DOHH2 (cell line): Measurements from ENCODE around the gene VSIR.

Experiments
- H3F3A ChIP-seq: fragments of 200-600 bp; sonication (generic), shearing (Covaris generic); 2 replicates; pipeline ENCODE4 v1.6.0; 2016; ENCODE audit warnings: antibody characterized with exemption, mild to moderate bottlenecking; ENCODE audit not compliant: control insufficient read depth, insufficient read depth
- H3K27ac ChIP-seq: fragments of 200-600 bp; sonication (generic); 2 replicates; pipeline ENCODE4 v1.5.1; 2014; ENCODE audit warnings: low read depth, mild to moderate bottlenecking, low read length, moderate library complexity
- H3K27me3 ChIP-seq: fragments of 200-600 bp; sonication (generic); 2 replicates; pipeline ENCODE4 v1.6.1; 2014; ENCODE audit warnings: mild to moderate bottlenecking, low read length, mixed read lengths; ENCODE audit not compliant: control insufficient read depth
- H3K36me3 ChIP-seq: fragments of 200-600 bp; sonication (generic); 2 replicates; pipeline ENCODE4 v1.6.1; 2014; ENCODE audit warnings: mild to moderate bottlenecking, low read length, moderate library complexity, mixed read lengths; ENCODE audit not compliant: control insufficient read depth
- H3K4me1 ChIP-seq: fragments of 200-600 bp; sonication (generic); 2 replicates; pipeline ENCODE4 v1.6.1; 2014; ENCODE audit warnings: mild to moderate bottlenecking, low read length, mixed read lengths; ENCODE audit not compliant: control insufficient read depth
- H3K4me2 ChIP-seq: fragments of 200-600 bp; sonication (generic); 2 replicates; pipeline ENCODE4 v1.6.0; 2014; ENCODE audit warnings: mild to moderate bottlenecking, low read length, moderate library complexity
- H3K4me3 ChIP-seq: fragments of 200-600 bp; sonication (generic); 2 replicates; pipeline ENCODE4 v1.5.1; 2014; ENCODE audit warnings: mild to moderate bottlenecking, low read length, mixed read lengths
- H3K79me2 ChIP-seq: fragments of 200-600 bp; sonication (generic); 2 replicates; pipeline ENCODE4 v1.6.1; 2014; ENCODE audit warnings: mild to moderate bottlenecking, low read length, mixed read lengths; ENCODE audit not compliant: control insufficient read depth
- H3K9me2 ChIP-seq: fragments of 200-600 bp; sonication (generic); replicated peaks from 2 replicates; pipeline ENCODE4 v1.6.1; 2014; ENCODE audit warnings: mild to moderate bottlenecking, low read length, mixed read lengths; ENCODE audit not compliant: control insufficient read depth
- H3K9me3 ChIP-seq: fragments of 200-600 bp; sonication (generic); 2 replicates; pipeline ENCODE4 v1.6.1; 2014; ENCODE audit warnings: antibody characterized with exemption, low read length, mixed read lengths; ENCODE audit not compliant: control insufficient read depth, insufficient read depth
- H4K20me1 ChIP-seq: fragments of 200-600 bp; sonication (generic); 2 replicates; pipeline ENCODE4 v1.6.0; 2014; ENCODE audit warnings: low read depth, mild to moderate bottlenecking, antibody characterized with exemption, low read length, moderate library complexity; ENCODE audit not compliant: control insufficient read depth, insufficient read depth
- EZH2phosphoT487 ChIP-seq: fragments of 200-600 bp; sonication (generic); IDR thresholded peaks from 2 replicates; pipeline ENCODE4 v1.6.1; 2017; ENCODE audit warnings: borderline replicate concordance, mild to moderate bottlenecking, antibody characterized with exemption, low read length, moderate library complexity, mixed read lengths
- TF ChIP-seq, protein P1 (sequence below): fragments of 200-600 bp; sonication (generic); IDR thresholded peaks from one replicate; pipeline ENCODE4 v1.5.1; 2014; ENCODE audit warnings: antibody characterized with exemption, mild to moderate bottlenecking, low read depth, low read length; ENCODE audit not compliant: poor library complexity, severe bottlenecking

Gene VSIR

GRCh38 chr10:71700731-71701368 is 72.5 kb downstream of the VSIR start:
- peaks cover 12% of the 10 kb centered on the region for H3K4me1 ChIP-seq
- H3K9me2 ChIP-seq = no peaks in the 10 kb centered on the region
- H3K36me3 ChIP-seq = no peaks in the 10 kb centered on the region
- TF ChIP-seq EZH2phosphoT487 = no peak
- H3K79me2 ChIP-seq = no peaks in the 10 kb centered on the region
- H3K27ac ChIP-seq = no peak overlapping the region
- H3K4me2 ChIP-seq = no peak overlapping the region
- no peaks in the 10 kb centered on the region for H4K20me1 ChIP-seq
- H3F3A ChIP-seq = no peaks in the 10 kb centered on the region
- H3K4me3 ChIP-seq = no peak overlapping the region
- peaks cover 19% of the 10 kb centered on the region for H3K27me3 ChIP-seq
- no peaks in the 10 kb centered on the region for H3K9me3 ChIP-seq

DNA sequence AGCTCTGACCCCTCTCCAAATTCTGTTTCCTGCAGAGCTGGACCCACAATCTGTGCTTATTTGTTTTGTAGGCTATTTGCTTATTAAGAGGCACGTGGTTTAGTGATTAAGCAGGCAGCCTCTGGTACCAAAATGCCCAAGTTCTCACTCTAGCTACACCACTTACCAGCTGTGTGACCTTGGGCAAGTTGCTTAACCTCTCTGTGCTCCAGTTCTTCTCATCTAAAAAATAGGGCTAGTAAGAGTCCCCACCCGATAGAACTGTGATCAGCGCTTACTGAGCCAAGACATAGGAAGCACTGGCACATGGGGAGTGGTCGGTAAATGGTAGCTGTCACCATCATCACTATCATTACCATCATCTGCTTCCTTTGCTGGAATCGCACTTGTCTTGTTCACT is 74.6 kb downstream of the VSIR start:
- H3F3A ChIP-seq = no peaks in the 10 kb centered on the region
- TF ChIP-seq EZH2phosphoT487 = no peak
- TF ChIP-seq, protein P1, sequence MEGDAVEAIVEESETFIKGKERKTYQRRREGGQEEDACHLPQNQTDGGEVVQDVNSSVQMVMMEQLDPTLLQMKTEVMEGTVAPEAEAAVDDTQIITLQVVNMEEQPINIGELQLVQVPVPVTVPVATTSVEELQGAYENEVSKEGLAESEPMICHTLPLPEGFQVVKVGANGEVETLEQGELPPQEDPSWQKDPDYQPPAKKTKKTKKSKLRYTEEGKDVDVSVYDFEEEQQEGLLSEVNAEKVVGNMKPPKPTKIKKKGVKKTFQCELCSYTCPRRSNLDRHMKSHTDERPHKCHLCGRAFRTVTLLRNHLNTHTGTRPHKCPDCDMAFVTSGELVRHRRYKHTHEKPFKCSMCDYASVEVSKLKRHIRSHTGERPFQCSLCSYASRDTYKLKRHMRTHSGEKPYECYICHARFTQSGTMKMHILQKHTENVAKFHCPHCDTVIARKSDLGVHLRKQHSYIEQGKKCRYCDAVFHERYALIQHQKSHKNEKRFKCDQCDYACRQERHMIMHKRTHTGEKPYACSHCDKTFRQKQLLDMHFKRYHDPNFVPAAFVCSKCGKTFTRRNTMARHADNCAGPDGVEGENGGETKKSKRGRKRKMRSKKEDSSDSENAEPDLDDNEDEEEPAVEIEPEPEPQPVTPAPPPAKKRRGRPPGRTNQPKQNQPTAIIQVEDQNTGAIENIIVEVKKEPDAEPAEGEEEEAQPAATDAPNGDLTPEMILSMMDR = no peak
- H3K36me3 ChIP-seq = no peaks in the 10 kb centered on the region
- no peak overlapping the region for H3K27ac ChIP-seq
- no peaks in the 10 kb centered on the region for H3K9me2 ChIP-seq
- no peaks in the 10 kb centered on the region for H3K79me2 ChIP-seq
- no peak overlapping the region for H3K4me3 ChIP-seq
- peaks cover 33% of the 10 kb centered on the region for H3K4me1 ChIP-seq
- H3K9me3 ChIP-seq = no peaks in the 10 kb centered on the region
- peaks cover 5% of the 10 kb centered on the region; the same call in 1 of the 2 replicates for H4K20me1 ChIP-seq
- H3K27me3 ChIP-seq = peaks cover 19% of the 10 kb centered on the region
- no peak overlapping the region for H3K4me2 ChIP-seq

- no peaks in the 10 kb centered on the region for H3K9me3 ChIP-seq
- H3K27ac ChIP-seq = no peak overlapping the region
- no peaks in the 10 kb centered on the region for H3K79me2 ChIP-seq
- no peak overlapping the region for H3K4me3 ChIP-seq
- no peaks in the 10 kb centered on the region for H3K36me3 ChIP-seq
- no peaks in the 10 kb centered on the region for H3K9me2 ChIP-seq
- peaks cover 39% of the 10 kb centered on the region for H3K4me1 ChIP-seq
- TF ChIP-seq, protein P1 = no peak
- no peak for TF ChIP-seq EZH2phosphoT487
- H3F3A ChIP-seq = no peaks in the 10 kb centered on the region
- H3K27me3 ChIP-seq = peaks cover 19% of the 10 kb centered on the region
- H3K4me2 ChIP-seq = no peak overlapping the region
- peaks cover 5% of the 10 kb centered on the region; the same call in 1 of the 2 replicates for H4K20me1 ChIP-seq
These were observed 75.2 kb downstream of the VSIR start for GRCh38 chr10:71697938-71698709.
